AG09319 (cell line): ENCODE measurements around the gene PPP2R5C.

Source experiments
- DNase-seq: peaks from one replicate; pipeline ENCODE4 v3.0.0-alpha.2; 2010; ENCODE audit warnings: low read depth; ENCODE audit errors: extremely low read depth
- CTCF ChIP-seq: IDR thresholded peaks from 2 replicates; pipeline ENCODE4 v1.5.1; 2011; ENCODE audit warnings: low read depth, mild to moderate bottlenecking, inconsistent platforms, low read length, moderate library complexity

The PPP2R5C gene

GRCh38 chr14:101875727-101876554 lies 114.4 kb downstream of the PPP2R5C start:
- no peak for DNase-seq
- no peak for TF ChIP-seq CTCF

GRCh38 chr14:101876555-101876938 lies 115.0 kb downstream of the PPP2R5C start:
- TF ChIP-seq CTCF: no peak
- no peak for DNase-seq

GRCh38 chr14:101877766-101878165 lies 116.3 kb downstream of the PPP2R5C start:
- TF ChIP-seq CTCF: no peak
- no peak for DNase-seq

- no peak for TF ChIP-seq CTCF
- DNase-seq: no peak
Observed at GRCh38 chr14:101878211-101878821, 116.8 kb downstream of the PPP2R5C start.

- TF ChIP-seq CTCF: no peak
- DNase-seq: no peak
Observed at GRCh38 chr14:101878822-101879528, 117.5 kb downstream of the PPP2R5C start.

- no peak for TF ChIP-seq CTCF
- DNase-seq: no peak
Observed at GRCh38 chr14:101879529-101880336, 118.2 kb downstream of the PPP2R5C start.
